ENCODE data around the gene PARP8.
"Not testable (repeated sequence)": the region's sequence is repeated elsewhere in the genome, so short reads cannot be mapped to it uniquely, and the experiment has no call there.

PARP8 gene

GRCh38 chr5:50791813-50792212 lies 125.4 kb downstream of the PARP8 start:
- no peak for DNase-seq

GRCh38 chr5:50792843-50793242 lies 126.4 kb downstream of the PARP8 start:
- DNase-seq = no peak

DNA sequence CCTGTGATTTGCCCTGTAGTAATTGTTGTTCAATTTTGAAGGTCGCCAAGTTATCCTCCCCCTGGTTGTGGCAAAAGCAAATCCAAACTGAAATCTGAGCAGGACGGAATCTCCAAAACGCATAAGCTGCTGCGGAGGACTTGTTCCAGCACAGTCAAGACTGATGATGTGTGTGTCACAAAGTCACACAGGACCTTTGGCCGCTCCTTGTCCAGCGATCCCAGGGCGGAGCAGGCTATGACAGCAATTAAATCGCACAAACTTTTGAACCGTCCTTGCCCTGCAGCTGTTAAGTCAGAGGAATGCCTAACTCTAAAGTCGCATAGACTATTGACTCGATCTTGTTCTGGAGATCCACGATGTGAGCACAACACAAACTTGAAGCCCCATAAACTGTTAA lies 128.4 kb downstream of the PARP8 start:
- no peak for DNase-seq

- no peak for DNase-seq
Measured at GRCh38 chr5:50798002-50798401, 131.6 kb downstream of the PARP8 start.

DNA sequence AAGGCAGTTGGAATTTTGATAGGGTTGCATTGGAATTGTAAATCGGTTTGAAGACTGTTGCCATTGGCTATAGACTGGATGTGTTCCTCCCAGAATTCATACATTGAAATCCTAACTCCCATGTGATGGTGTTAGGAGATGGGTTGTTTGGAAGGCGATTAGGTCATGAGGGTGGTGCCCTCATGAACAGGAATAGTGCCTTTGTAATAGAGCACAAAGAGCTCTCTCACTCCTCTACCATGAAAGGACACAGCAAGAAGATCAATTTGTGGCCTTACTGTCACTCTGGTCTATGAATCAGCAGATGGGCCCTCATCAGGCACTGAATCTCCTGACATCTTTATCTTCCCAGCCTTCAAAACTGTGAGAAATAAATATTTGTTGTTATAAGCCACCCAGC lies 133.2 kb downstream of the PARP8 start:
- DNase-seq = no peak

DNA sequence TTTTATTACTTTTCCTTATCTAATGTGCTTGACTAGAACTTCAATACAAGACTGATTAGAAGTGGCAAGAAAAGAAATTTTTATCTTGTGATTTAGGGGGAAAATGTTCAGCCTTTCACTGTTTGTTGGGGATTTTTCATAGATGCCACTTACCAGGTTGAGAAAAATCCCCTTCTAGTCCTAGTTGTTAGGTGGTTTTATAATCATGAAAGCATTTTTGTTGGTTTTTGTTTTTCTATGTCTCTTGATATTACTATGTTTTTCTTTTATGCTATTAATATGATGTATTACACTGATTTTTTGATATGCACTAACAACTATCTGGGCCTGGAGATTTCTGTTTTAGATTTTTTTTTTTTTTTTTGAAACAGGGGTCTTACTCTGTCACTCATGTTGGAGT lies 134.0 kb downstream of the PARP8 start:
- no peak for DNase-seq

DNA sequence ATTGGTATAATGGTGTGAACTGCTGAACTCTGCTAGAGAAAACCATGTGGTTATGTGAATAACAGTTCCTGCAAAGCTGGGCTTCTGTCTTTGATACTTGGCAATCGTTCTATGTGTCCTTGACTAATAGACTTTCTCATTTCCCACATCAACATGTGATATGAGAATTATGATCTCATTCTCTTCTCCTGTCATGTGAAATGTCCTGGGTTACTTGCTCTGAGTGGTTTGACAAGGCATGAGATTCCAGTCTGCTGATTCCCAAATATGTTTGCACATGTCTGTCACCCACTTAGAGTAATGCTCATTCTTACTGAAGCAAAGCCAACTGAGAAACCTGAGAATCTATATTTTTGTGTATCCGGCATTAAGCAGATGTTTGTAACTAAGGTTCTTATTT lies 141.2 kb downstream of the PARP8 start:
- DNase-seq = no peak

- DNase-seq = no peak
Measured at GRCh38 chr5:50808406-50808805, 142.0 kb downstream of the PARP8 start.

DNA sequence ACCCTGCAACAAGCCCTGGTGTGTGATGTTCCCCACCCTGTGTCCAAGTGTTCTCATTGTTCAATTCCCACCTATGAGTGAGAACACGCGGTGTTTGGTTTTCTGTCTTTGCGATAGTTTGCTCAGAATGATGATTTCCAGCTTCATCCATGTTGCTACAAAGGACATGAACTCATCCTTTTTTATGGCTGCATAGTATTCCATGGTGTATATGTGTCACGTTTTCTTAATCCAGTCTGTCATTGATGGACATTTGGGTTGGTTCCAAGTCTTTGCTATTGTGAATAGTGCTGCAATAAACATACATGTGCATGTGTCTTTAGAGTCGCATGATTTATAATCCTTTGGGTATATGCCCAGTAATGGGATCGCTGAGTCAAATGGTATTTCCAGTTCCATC lies 145.3 kb downstream of the PARP8 start:
- not testable (repeated sequence) for DNase-seq

DNA sequence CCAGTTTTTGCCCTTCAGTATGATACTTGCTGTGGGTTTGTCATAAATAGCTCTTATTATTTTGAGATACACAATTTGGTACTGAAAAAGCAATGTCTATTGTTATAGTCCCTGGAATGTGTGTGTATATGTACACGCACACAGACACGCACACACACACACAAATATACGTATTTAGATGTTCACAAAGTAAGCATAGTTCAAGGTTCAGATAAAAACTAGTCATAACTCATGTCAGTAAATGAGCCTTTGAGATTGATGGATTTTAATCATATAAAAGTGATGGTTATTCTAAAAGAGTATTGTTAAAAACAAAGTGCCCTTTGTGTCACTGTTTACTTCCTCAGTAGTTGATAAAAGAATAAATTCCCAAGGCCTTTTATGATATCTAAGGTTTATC lies 147.3 kb downstream of the PARP8 start:
- no peak for DNase-seq

DNA sequence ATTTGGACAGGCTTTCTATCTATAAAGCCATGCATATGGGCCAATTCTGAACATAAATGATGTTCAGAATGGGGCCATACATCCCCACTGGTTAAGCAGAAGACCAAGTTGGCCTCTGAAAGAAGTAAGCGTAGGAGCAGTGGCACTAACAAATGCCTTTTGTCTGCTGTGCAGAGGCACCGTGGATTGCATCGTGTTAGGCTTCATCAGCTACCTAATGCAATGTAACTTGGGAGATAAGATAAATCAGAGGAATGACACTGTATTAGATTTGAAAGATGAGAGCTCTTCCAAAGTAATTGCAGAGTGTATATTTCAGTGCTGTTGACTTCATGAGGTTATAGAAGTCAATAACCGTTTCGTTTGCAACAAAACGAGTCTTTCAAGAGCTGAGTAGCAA lies 148.1 kb downstream of the PARP8 start:
- no peak for DNase-seq

DNA sequence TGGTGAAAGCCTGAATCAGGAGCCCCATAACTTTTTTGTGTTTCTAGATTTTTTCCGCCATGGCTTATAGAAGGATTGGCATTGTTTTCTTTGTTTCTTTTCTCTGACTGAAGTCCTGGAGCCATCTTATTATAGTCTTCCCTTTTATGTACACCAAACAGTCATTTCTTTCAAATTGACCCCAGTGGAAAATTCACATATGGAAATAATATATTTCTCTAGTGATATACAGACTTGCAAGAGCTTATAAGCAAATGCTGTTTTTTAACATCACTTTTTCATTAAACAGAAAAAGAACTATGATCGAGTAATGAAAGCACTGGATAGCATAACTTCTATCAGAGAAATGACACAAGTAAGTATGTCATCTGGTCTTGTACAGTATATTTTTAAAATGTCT lies 155.6 kb downstream of the PARP8 start:
- DNase-seq = no peak

- no peak for DNase-seq
Measured at GRCh38 chr5:50822761-50823160, 156.3 kb downstream of the PARP8 start.

DNA sequence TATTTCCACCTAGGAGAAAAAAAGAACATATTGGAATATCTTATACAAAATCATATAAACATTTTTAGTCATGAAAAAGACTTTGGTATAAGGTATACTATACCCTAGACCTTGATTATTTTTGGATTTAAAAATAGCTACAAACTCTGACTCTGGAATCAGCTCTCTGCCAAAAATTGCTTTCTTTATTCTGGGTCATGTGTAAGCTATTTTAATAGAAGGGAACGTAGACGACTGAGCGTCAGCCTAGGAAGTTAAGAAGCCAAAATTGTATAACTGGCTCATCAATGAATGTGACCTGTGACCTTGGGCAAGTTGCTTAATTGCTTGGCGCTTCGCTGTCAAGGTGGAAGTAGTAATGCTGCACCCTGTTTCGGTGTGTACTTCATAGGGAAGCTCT lies 157.1 kb downstream of the PARP8 start:
- no peak for DNase-seq

GRCh38 chr5:50824109-50824508 lies 157.7 kb downstream of the PARP8 start:
- DNase-seq = no peak

DNA sequence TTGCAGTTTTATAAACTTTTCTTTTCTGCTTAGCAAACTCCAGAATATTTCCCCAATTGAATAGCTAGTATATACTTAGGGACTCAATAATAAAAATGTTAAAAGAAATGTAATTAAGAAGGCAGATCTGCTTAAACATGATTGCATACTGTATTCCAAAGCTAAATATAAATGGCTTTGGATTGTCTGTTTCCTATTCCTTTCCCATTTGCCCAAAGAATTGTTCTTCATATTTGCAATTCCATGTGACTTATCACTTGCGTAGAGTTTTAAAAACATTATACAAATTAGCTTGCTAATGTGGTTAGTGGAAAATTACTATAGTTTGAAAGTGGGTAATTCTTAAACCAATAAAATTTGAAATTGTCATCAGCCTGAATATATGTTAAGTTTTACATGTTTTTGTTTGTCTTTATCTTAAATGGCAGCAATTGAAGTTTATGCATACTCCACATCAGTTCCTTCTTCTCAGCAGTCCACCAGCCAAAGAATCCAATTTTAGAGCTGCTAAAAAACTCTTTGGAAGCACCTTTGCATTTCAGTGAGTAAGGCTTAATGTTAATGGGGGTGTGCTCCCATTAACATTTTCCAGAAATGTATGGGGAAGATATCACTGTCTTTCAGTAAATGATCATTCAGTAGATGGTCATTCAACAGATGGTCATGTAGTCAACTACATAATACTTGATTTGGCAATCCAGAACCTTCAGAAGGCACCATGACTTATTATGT lies 161.2 kb downstream of the PARP8 start:
- DNase-seq = no peak

DNA sequence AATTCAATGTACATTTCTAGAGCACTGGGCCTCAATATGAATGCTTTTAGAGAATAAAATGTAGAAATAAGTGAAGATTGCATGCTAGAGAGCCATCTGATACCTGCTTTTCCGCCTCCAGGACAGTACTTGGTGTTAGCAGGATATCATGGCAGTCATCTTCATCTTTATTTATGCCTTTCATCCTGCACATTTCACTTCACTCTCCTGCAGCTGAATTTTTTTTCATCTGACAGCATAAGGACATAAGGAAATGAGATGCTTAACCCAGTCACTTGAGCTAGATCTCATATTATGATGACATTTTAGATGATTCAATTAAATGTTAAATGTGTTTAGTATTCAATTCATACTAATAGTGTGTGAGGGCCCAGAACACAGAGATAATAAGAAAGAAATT lies 162.6 kb downstream of the PARP8 start:
- DNase-seq = no peak

- DNase-seq = no peak
Measured at GRCh38 chr5:50832657-50833284, 166.3 kb downstream of the PARP8 start.

GRCh38 chr5:50836356-50836755 lies 169.9 kb downstream of the PARP8 start:
- DNase-seq = no peak

DNA sequence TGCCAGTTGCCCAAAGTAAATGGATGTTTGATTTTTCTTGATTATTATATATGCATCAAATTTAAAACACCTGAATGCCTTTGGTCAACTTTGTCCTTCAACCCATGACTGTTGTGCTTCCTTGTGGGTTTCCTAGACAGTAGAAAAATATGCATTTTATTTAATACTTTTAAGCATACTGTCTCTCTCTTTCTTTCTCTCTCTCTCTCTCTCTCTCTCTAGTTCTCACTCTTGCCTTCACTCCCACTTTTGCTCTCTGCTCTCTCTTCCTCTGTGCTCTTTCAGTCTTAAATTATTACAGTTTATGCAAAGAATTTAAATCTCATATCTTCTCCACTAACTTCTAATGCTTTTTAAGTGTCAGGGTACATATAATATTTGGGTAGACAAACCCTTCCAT lies 173.0 kb downstream of the PARP8 start:
- no peak for DNase-seq

DNA sequence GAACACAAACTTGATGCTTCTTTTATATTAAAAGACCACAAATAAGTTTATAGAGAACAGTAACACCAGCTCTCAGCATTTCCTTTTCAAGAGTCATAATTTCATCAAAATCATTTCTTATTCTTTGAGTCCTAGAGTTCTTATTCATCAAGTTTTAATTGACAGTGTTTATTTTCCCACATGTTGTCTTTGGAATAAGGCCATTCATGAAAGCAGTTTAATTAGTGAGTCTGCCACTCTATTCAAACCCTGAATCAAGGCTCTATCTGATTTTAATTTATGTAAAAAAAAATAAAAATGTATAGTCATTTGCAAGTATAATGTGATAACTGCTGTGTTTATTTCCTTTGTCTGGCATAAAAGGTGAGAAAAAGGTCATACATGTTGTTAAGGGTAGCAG lies 176.7 kb downstream of the PARP8 start:
- DNase-seq = no peak

DNA sequence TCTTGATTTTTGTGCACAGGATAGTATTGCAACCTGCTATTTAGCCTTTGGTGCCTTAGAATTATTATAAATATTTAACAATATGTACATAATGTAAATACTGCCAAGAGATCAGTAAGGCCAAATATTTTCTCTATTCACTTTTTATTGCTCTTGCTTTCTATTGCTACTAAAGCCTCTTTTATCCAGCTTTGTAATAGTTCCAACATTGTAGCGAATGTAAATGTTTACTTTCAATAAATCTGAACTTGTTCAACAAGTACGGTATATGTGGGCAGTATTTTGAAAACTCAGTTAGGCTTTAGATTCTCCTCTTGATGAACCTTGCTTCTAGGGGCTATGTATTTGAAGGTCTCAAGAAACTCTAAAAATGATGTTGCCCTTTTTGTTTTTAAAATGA lies 179.8 kb downstream of the PARP8 start:
- DNase-seq = no peak

DNA sequence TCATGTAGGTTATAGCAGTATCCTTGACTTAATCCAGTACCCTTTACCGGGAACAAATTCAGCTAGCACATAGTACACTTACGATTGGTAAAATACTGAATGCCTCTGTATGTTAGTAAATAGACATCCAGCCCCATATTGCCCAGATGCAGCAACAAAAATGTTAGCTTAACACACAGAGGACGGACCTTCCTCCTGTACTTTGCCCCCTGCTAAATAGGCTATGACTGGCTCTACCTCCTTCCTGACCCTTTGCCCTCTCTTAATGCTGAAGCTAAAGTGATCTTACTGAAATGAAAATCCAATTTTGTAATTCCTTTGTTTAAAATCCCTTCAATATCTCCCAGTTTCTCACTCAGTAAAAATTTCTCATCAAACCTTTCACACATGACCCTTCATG lies 183.1 kb downstream of the PARP8 start:
- no peak for DNase-seq

- DNase-seq = no peak
Measured at GRCh38 chr5:50853151-50853550, 186.7 kb downstream of the PARP8 start.

DNA sequence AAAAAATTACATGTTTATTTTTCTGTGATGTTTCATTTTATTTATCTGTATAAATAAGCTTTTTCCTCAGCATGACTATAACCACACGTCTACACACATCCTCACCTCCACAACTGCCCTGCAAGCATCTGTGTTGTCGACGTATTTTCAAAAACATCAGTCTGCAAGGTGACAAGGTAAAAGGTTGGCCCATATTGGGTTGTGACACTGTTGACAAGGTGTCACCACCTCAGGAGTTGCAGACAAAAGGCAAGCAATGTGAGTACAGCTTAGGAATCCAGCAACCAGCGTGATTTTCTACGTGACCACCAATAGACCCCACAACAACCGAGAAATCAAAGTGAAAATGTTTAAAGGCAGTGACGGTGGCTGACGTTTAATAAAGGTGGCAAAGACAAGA lies 187.6 kb downstream of the PARP8 start:
- no peak for DNase-seq
